WTC11 (cell line): ENCODE results near the gene GDI1. TPM values are rescaled to one million over a fixed set of nuclear protein-coding genes. Genes with fewer than 3 reads are reported as not detected.

Experiments
- ATAC-seq: fragments of 200-7000 bp; cut with Tn5 transposase; 2 replicates; pipeline ENCODE4 v1.10.0; 2021; ENCODE audit warnings: mild to moderate bottlenecking, moderate library complexity
- CTCF ChIA-PET: fragments of 300-600 bp; sonication (Branson Sonifier 250); formaldehyde crosslinking; loops from one replicate; lab custom pipeline; 2021; ENCODE audit warnings: antibody characterized with exemption; lab: Charles Lee
- POLR2A ChIA-PET: fragments of 350-600 bp; sonication (Branson Sonifier 250); formaldehyde crosslinking; loops from one replicate; lab custom pipeline; 2021; ENCODE audit warnings: antibody characterized with exemption; lab: Charles Lee
- DNase-seq: peaks from one replicate; pipeline ENCODE4 v3.0.0; 2021; ENCODE audit warnings: low spot score
- H3K27ac Mint-ChIP-seq: 2 replicates; pipeline ENCODE4 v1.8.0; 2021; ENCODE audit warnings: mixed read lengths
- H3K27me3 Mint-ChIP-seq: 2 replicates; pipeline ENCODE4 v1.8.0; 2021; ENCODE audit warnings: low read depth, mild to moderate bottlenecking, moderate library complexity, mixed read lengths
- H3K36me3 Mint-ChIP-seq: 2 replicates; pipeline ENCODE4 v1.8.0; 2021; ENCODE audit warnings: mixed read lengths
- H3K4me1 Mint-ChIP-seq: 2 replicates; pipeline ENCODE4 v1.8.0; 2022; ENCODE audit warnings: mixed read lengths
- H3K4me3 Mint-ChIP-seq: 2 replicates; pipeline ENCODE4 v1.8.0; 2021; ENCODE audit warnings: mild to moderate bottlenecking, moderate library complexity, mixed read lengths
- H3K9me3 Mint-ChIP-seq: 2 replicates; pipeline ENCODE4 v1.8.0; 2021; ENCODE audit warnings: mixed read lengths
- AR ChIP-seq: fragments of 250-450 bp; sonication (Bioruptor Pico); IDR thresholded peaks from 2 replicates; pipeline ENCODE4 v1.9.0; 2021; ENCODE audit warnings: mild to moderate bottlenecking
- CREB1 ChIP-seq: sonication (generic); formaldehyde crosslinking; IDR thresholded peaks from 2 replicates; pipeline ENCODE4 v1.8.0; 2023; ENCODE audit warnings: mild to moderate bottlenecking, missing genetic modification reagents
- CTCF ChIP-seq: fragments of 200-600 bp; IDR thresholded peaks from 2 replicates; pipeline ENCODE4 v1.8.0; 2022; ENCODE audit warnings: antibody characterized with exemption
- E2F4 ChIP-seq: sonication (generic); formaldehyde crosslinking; IDR thresholded peaks from 2 replicates; pipeline ENCODE4 v1.8.1; 2022; ENCODE audit warnings: low read depth, mild to moderate bottlenecking, moderate library complexity, missing genetic modification reagents, borderline replicate concordance
- E2F5 ChIP-seq: sonication (generic); formaldehyde crosslinking; IDR thresholded peaks from 2 replicates; pipeline ENCODE4 v1.8.1; 2022; ENCODE audit warnings: mild to moderate bottlenecking, moderate library complexity, missing genetic modification reagents
- ELF4 ChIP-seq: sonication (generic); formaldehyde crosslinking; IDR thresholded peaks from 2 replicates; pipeline ENCODE4 v1.8.1; 2022; ENCODE audit warnings: low read depth, mild to moderate bottlenecking, moderate library complexity, missing genetic modification reagents
- ERG ChIP-seq: fragments of 250-450 bp; sonication (Bioruptor Pico); IDR thresholded peaks from 2 replicates; pipeline ENCODE4 v1.8.0; 2021; ENCODE audit warnings: mild to moderate bottlenecking
- ETV6 ChIP-seq: sonication (generic); formaldehyde crosslinking; IDR thresholded peaks from 2 replicates; pipeline ENCODE4 v1.8.1; 2022; ENCODE audit warnings: mild to moderate bottlenecking, missing genetic modification reagents
- FOXK1 ChIP-seq: sonication (generic); formaldehyde crosslinking; IDR thresholded peaks from 2 replicates; pipeline ENCODE4 v1.8.0; 2022; ENCODE audit warnings: mild to moderate bottlenecking, moderate library complexity, missing genetic modification reagents
- FOXP1 ChIP-seq: sonication (generic); formaldehyde crosslinking; IDR thresholded peaks from 2 replicates; pipeline ENCODE4 v1.8.0; 2022; ENCODE audit warnings: missing genetic modification reagents, mild to moderate bottlenecking, moderate library complexity, borderline replicate concordance
- GTF2I ChIP-seq: fragments of 250-450 bp; sonication (Bioruptor Pico); conservative IDR thresholded peaks from 2 replicates; pipeline ENCODE4 v1.4.0; 2021; ENCODE audit warnings: mild to moderate bottlenecking
- IRF2 ChIP-seq: sonication (generic); formaldehyde crosslinking; IDR thresholded peaks from 2 replicates; pipeline ENCODE4 v1.8.0; 2022; ENCODE audit warnings: low read depth, missing genetic modification reagents, borderline replicate concordance
- NR1H2 ChIP-seq: sonication (generic); formaldehyde crosslinking; IDR thresholded peaks from 2 replicates; pipeline ENCODE4 v1.9.0; 2021; ENCODE audit warnings: mild to moderate bottlenecking, moderate library complexity, missing genetic modification reagents
- NR2C2 ChIP-seq: sonication (generic); formaldehyde crosslinking; IDR thresholded peaks from 2 replicates; pipeline ENCODE4 v1.8.0; 2022; ENCODE audit warnings: mild to moderate bottlenecking, missing genetic modification reagents
- RELA ChIP-seq: sonication (generic); formaldehyde crosslinking; IDR thresholded peaks from 2 replicates; pipeline ENCODE4 v1.8.1; 2022; ENCODE audit warnings: missing genetic modification reagents, mild to moderate bottlenecking, borderline replicate concordance
- RORB ChIP-seq: fragments of 250-450 bp; sonication (Bioruptor Pico); IDR thresholded peaks from 2 replicates; pipeline ENCODE4 v1.9.0; 2021; ENCODE audit warnings: mild to moderate bottlenecking
- SMAD3 ChIP-seq: sonication (generic); formaldehyde crosslinking; IDR thresholded peaks from 2 replicates; pipeline ENCODE4 v1.8.0; 2022; ENCODE audit warnings: missing genetic modification reagents, mild to moderate bottlenecking, borderline replicate concordance
- SP1 ChIP-seq: sonication (generic); formaldehyde crosslinking; conservative IDR thresholded peaks from 2 replicates; pipeline ENCODE4 v1.8.1; 2022; ENCODE audit warnings: missing genetic modification reagents
- TEAD4 ChIP-seq: sonication (generic); formaldehyde crosslinking; IDR thresholded peaks from 2 replicates; pipeline ENCODE4 v1.8.0; 2022; ENCODE audit warnings: mild to moderate bottlenecking, missing genetic modification reagents
- USF2 ChIP-seq: sonication (generic); formaldehyde crosslinking; IDR thresholded peaks from 2 replicates; pipeline ENCODE4 v1.8.1; 2023; ENCODE audit warnings: mild to moderate bottlenecking, missing genetic modification reagents, moderate library complexity
- total RNA-seq: library from RNA; stranded (reverse); gene quantifications from 3 replicates; pipeline ENCODE4 v1.2.3, GENCODE V29; 2021

The GDI1 gene
- total RNA-seq, 1 experiment from 2014 or later = 108 TPM

GRCh38 chrX:154470434-154470833, 33.5 kb downstream of the GDI1 start:
- Mint-ChIP-seq H3K27me3 (no peaks in the 10 kb centered on the region), H3K9me3 (no peaks in the 10 kb centered on the region), H3K27ac (no peak overlapping the region), H3K4me3 (no peak overlapping the region), H3K4me1 (no peaks in the 10 kb centered on the region), H3K36me3 (0 out of 2 replicates have a peak, but pooled peaks cover 2% of the 10 kb centered on the region)
- DNase-seq = no peak
- ChIA-PET CTCF (no interaction called here), POLR2A (no interaction called here)
- no peak for TF ChIP-seq TEAD4 (CRISPR knock-in tag)
- no peak for TF ChIP-seq NR1H2 (CRISPR knock-in tag)
- TF ChIP-seq ERG (CRISPR knock-in tag) = no peak
- no peak for TF ChIP-seq IRF2 (CRISPR knock-in tag)
- no peak for TF ChIP-seq E2F5 (CRISPR knock-in tag)
- TF ChIP-seq RORB (CRISPR knock-in tag) = no peak
- no peak for TF ChIP-seq RELA (CRISPR knock-in tag)
- no peak for TF ChIP-seq FOXP1 (CRISPR knock-in tag)
- ATAC-seq = no peak

GRCh38 chrX:154470914-154471568, 34.1 kb downstream of the GDI1 start:
- peaks cover 2% of the 10 kb centered on the region; the same call in 1 of the 2 replicates for H3K27me3 Mint-ChIP-seq
- CTCF ChIA-PET = no interaction called here
- ATAC-seq (no peak), DNase-seq (no peak)
- no peak for TF ChIP-seq NR2C2
- no peak for TF ChIP-seq SMAD3 (CRISPR knock-in tag)
- no peak for TF ChIP-seq AR (CRISPR knock-in tag)
- TF ChIP-seq ETV6 (CRISPR knock-in tag) = no peak
- TF ChIP-seq ERG (CRISPR knock-in tag) = no peak
- no peak for TF ChIP-seq CREB1
- no peak for TF ChIP-seq FOXK1 (CRISPR knock-in tag)
- no peak for TF ChIP-seq RELA (CRISPR knock-in tag)
- TF ChIP-seq GTF2I (CRISPR knock-in tag) = no peak
- TF ChIP-seq SP1 (CRISPR knock-in tag) = no peak
- no peak for TF ChIP-seq USF2 (CRISPR knock-in tag)
- TF ChIP-seq CTCF = no peak
- no peak for TF ChIP-seq ELF4 (CRISPR knock-in tag)
- no peak for TF ChIP-seq E2F4 (CRISPR knock-in tag)
- H3K36me3 Mint-ChIP-seq = peaks cover 2% of the 10 kb centered on the region; the same call in 1 of the 2 replicates
- no peaks in the 10 kb centered on the region for H3K9me3 Mint-ChIP-seq
- H3K4me3 Mint-ChIP-seq = no peak overlapping the region
- no peak overlapping the region for H3K27ac Mint-ChIP-seq
- H3K4me1 Mint-ChIP-seq = no peaks in the 10 kb centered on the region
- POLR2A ChIA-PET = no interaction called here
